Choroid plexus epithelial cell (primary cell): ENCODE measurements around the gene TAS2R20.

Experiments
- DNase-seq: peaks from one replicate; pipeline ENCODE4 v3.0.0-alpha.2; 2010; ENCODE audit warnings: low read depth
- H3K4me3 ChIP-seq: 2 replicates; pipeline ENCODE4 v1.5.1; 2011; ENCODE audit warnings: low read depth, mild to moderate bottlenecking, control low read depth, low read length, moderate library complexity
- CTCF ChIP-seq: conservative IDR thresholded peaks from 2 replicates; pipeline ENCODE4 v1.5.1; 2011; ENCODE audit warnings: low read depth, mild to moderate bottlenecking, control low read depth, inconsistent platforms, low read length, moderate library complexity

Gene TAS2R20

GRCh38 chr12:11022520-11022919 is 24.4 kb upstream of the TAS2R20 start, which contains the start of gene TAS2R19:
Gene TAS2R19 (minus strand): TSS chr12:11022620. CDS start chr12:11022571, 49 bp downstream.
- H3K4me3 ChIP-seq, result no peak within 1 kb of the TSS
- no peak for TF ChIP-seq CTCF
- DNase-seq, result no peak

GRCh38 chr12:11016937-11017336 is 18.8 kb upstream of the TAS2R20 start:
- DNase-seq, result no peak
- H3K4me3 ChIP-seq, result no peak overlapping the region
- no peak for TF ChIP-seq CTCF

GRCh38 chr12:11015775-11016430 is 17.8 kb upstream of the TAS2R20 start:
- H3K4me3 ChIP-seq, result no peak overlapping the region
- DNase-seq, result peak; percentile 8

GRCh38 chr12:11014234-11014633 is 16.1 kb upstream of the TAS2R20 start:
- TF ChIP-seq CTCF, result no peak
- DNase-seq, result peak; percentile 15
- no peak overlapping the region for H3K4me3 ChIP-seq

More at GRCh38 chr12:11015775-11016430, 17.8 kb upstream of the TAS2R20 start:
- no peak for TF ChIP-seq CTCF

- DNase-seq, result no peak
- H3K4me3 ChIP-seq, result no peak overlapping the region
- TF ChIP-seq CTCF, result no peak
Measured at GRCh38 chr12:11007608-11008007, 9.5 kb upstream of the TAS2R20 start.

GRCh38 chr12:10994307-10994706 is 3.8 kb downstream of the TAS2R20 start:
- no peak for TF ChIP-seq CTCF
- no peak overlapping the region for H3K4me3 ChIP-seq
- DNase-seq, result no peak

GRCh38 chr12:10989107-10989506 is 9.0 kb downstream of the TAS2R20 start:
- DNase-seq, result no peak
- no peak overlapping the region for H3K4me3 ChIP-seq
- TF ChIP-seq CTCF, result no peak
